Endodermal cell (in vitro differentiated cells): ENCODE data around the gene ARHGAP8. TPM values are rescaled to one million over a fixed set of nuclear protein-coding genes. Genes with fewer than 3 reads are reported as not detected.

Source experiments
- DNase-seq: peaks from one replicate; pipeline ENCODE4 v3.0.0-alpha.2; 2017
- H3K27ac ChIP-seq: 2 replicates; pipeline ENCODE4 v1.5.1; 2013; ENCODE audit warnings: mild to moderate bottlenecking, low read depth, low read length, moderate library complexity
- H3K27me3 ChIP-seq: 2 replicates; pipeline ENCODE4 v1.6.1; 2013; ENCODE audit warnings: mild to moderate bottlenecking, low read length, moderate library complexity; ENCODE audit not compliant: insufficient read depth, control insufficient read depth, poor library complexity, severe bottlenecking
- H3K36me3 ChIP-seq: 2 replicates; pipeline ENCODE4 v1.7.0; 2013; ENCODE audit warnings: mild to moderate bottlenecking, low read length, moderate library complexity; ENCODE audit not compliant: control insufficient read depth, insufficient read depth
- H3K4me1 ChIP-seq: one replicate; pipeline ENCODE4 v1.7.0; 2013; ENCODE audit warnings: low read length; ENCODE audit not compliant: control insufficient read depth, insufficient read depth
- H3K4me3 ChIP-seq: 2 replicates; pipeline ENCODE4 v1.5.1; 2013; ENCODE audit warnings: mild to moderate bottlenecking, low read length, moderate library complexity
- H3K9ac ChIP-seq: 2 replicates; pipeline ENCODE4 v1.6.1; 2013; ENCODE audit warnings: mild to moderate bottlenecking, low read length, moderate library complexity; ENCODE audit not compliant: poor library complexity, severe bottlenecking; ENCODE audit errors: extremely low read depth
- H3K9me3 ChIP-seq: 2 replicates; pipeline ENCODE4 v1.6.1; 2013; ENCODE audit warnings: mild to moderate bottlenecking, low read length, moderate library complexity; ENCODE audit not compliant: control insufficient read depth
- H3K27ac Mint-ChIP-seq: 2 replicates; pipeline ENCODE4 v1.8.0; 2020; ENCODE audit warnings: mixed read lengths
- H3K27me3 Mint-ChIP-seq: 2 replicates; pipeline ENCODE4 v1.8.0; 2021; ENCODE audit warnings: mild to moderate bottlenecking, mixed read lengths; ENCODE audit not compliant: insufficient read depth
- H3K36me3 Mint-ChIP-seq: 2 replicates; pipeline ENCODE4 v1.8.0; 2020; ENCODE audit warnings: low read depth, mixed read lengths
- H3K4me1 Mint-ChIP-seq: 2 replicates; pipeline ENCODE4 v1.8.0; 2020; ENCODE audit warnings: mixed read lengths
- H3K4me3 Mint-ChIP-seq: 2 replicates; pipeline ENCODE4 v1.8.0; 2020; ENCODE audit warnings: mild to moderate bottlenecking, moderate library complexity, mixed read lengths
- H3K9me3 Mint-ChIP-seq: 2 replicates; pipeline ENCODE4 v1.8.0; 2020; ENCODE audit warnings: mild to moderate bottlenecking, mixed read lengths
- WGBS, 2 experiments: methylation state at CpG; one replicate each; pipeline versions ENCODE4 v1.1.5 to v1.1.7; 2013; ENCODE audit warnings: missing lambda C conversion rate in 2 of 2, mixed read lengths in 1 of 2; ENCODE audit not compliant: insufficient coverage in 1 of 2, insufficient read length in 1 of 2; 5-methylcytosine and 5-hydroxymethylcytosine counted together
- long read RNA-seq, 4 experiments: library from polyadenylated mRNA in 2 of 4; library from RNA in 1 of 4; library from capped mRNA in 1 of 4; stranded (forward) in 3 of 4; unstranded in 1 of 4; transcript quantifications; one replicate each; pipeline ENCODE4 v2.0.0, GENCODE V29; 2020 to 2021; ENCODE audit warnings: inconsistent platforms in 1 of 4
- polyA plus RNA-seq, 2 experiments: library from polyadenylated mRNA; stranded (reverse); fragments of 50-300 nt; gene quantifications; one replicate each; pipeline ENCODE4 v1.2.3, GENCODE V29; 2013
- total RNA-seq, 2 donors: library from RNA; stranded (reverse); fragmentation: NEBNext Ultra II Directional in 1 of 2; extraction: Animal tissue kit (Norgen Biotek cat#: 25700) in 1 of 2; gene quantifications; 2 replicates in 1 of 2; 3 replicates in 1 of 2; pipeline ENCODE4 v1.2.1, GENCODE V29; 2021
- TF ChIP-seq, protein P1 (sequence below): fragments of 200-600 bp; sonication (generic); conservative IDR thresholded peaks from 2 replicates; pipeline ENCODE4 v1.5.0; 2021; ENCODE audit warnings: antibody characterized with exemption, mild to moderate bottlenecking

The ARHGAP8 gene
- 10 to 100 TPM; 45.2 to 51.3 TPM for total RNA-seq
- 9.3 TPM for polyA plus RNA-seq (2013, experiment 1 of 2)
- polyA plus RNA-seq (2013, experiment 2 of 2) = 4.3 TPM
- long read RNA-seq, experiment 1, partial matches to known transcripts = 4 of 9 reads
- long read RNA-seq, experiment 1, other reads (novel, unspliced or antisense) = 2 of 9 reads
- long read RNA-seq, experiment 2, transcript ARHGAP8-202 (12 exons, 1,584 nt) = major isoform, 14 of 43 reads
- long read RNA-seq, experiment 2, partial matches to known transcripts = 4 of 43 reads
- long read RNA-seq, experiment 2, other reads (novel, unspliced or antisense) = 19 of 43 reads
- long read RNA-seq, experiment 3, transcript ARHGAP8-202 (12 exons, 1,584 nt) = major isoform, 70 of 160 reads
- long read RNA-seq, experiment 3, transcript ARHGAP8-208 (10 exons, 2,905 nt) = minor isoform, 8 of 160 reads
- long read RNA-seq, experiment 3, partial matches to known transcripts = 54 of 160 reads
- long read RNA-seq, experiment 3, other reads (novel, unspliced or antisense) = 22 of 160 reads
- long read RNA-seq, experiment 4, transcript ARHGAP8-202 (12 exons, 1,584 nt) = major isoform, 39 of 60 reads
- long read RNA-seq, experiment 4, partial matches to known transcripts = 16 of 60 reads
- long read RNA-seq, experiment 4, other reads (novel, unspliced or antisense) = 3 of 60 reads

GRCh38 chr22:44752285-44753188, at the start of gene ARHGAP8:
TSS of gene ARHGAP8 (plus strand) at chr22:44752575. CDS start at chr22:44786528, 33,953 bp downstream.
- peak within 1 kb of the TSS; percentile 70 for H3K27ac Mint-ChIP-seq
- peaks cover 13% of the 10 kb centered on the region for H3K27me3 ChIP-seq
- peaks cover 6% of the 10 kb centered on the region for H3K9me3 Mint-ChIP-seq
- H3K27me3 Mint-ChIP-seq = no peaks in the 10 kb centered on the region
- H3K36me3 Mint-ChIP-seq = peaks cover 7% of the 10 kb centered on the region
- TF ChIP-seq, protein P1, sequence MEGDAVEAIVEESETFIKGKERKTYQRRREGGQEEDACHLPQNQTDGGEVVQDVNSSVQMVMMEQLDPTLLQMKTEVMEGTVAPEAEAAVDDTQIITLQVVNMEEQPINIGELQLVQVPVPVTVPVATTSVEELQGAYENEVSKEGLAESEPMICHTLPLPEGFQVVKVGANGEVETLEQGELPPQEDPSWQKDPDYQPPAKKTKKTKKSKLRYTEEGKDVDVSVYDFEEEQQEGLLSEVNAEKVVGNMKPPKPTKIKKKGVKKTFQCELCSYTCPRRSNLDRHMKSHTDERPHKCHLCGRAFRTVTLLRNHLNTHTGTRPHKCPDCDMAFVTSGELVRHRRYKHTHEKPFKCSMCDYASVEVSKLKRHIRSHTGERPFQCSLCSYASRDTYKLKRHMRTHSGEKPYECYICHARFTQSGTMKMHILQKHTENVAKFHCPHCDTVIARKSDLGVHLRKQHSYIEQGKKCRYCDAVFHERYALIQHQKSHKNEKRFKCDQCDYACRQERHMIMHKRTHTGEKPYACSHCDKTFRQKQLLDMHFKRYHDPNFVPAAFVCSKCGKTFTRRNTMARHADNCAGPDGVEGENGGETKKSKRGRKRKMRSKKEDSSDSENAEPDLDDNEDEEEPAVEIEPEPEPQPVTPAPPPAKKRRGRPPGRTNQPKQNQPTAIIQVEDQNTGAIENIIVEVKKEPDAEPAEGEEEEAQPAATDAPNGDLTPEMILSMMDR = no peak
- WGBS, 2 experiments = 1 to 3% methylated on average over 16 to 77 of the region's 78 CpGs
- H3K9ac ChIP-seq = peak within 1 kb of the TSS; percentile 51
- no peaks in the 10 kb centered on the region for H3K9me3 ChIP-seq
- DNase-seq = peak; percentile 93
- H3K36me3 ChIP-seq = no peaks in the 10 kb centered on the region
- H3K4me3 Mint-ChIP-seq = peak within 1 kb of the TSS; percentile 76
- peaks cover 23% of the 10 kb centered on the region for H3K4me1 Mint-ChIP-seq
- peak within 1 kb of the TSS; percentile 81 for H3K4me3 ChIP-seq
- H3K27ac ChIP-seq = no peak within 1 kb of the TSS
- H3K4me1 ChIP-seq = peaks cover 5% of the 10 kb centered on the region

- Histone ChIP-seq H3K27me3 (peaks cover 21% of the 10 kb centered on the region), H3K27ac (no peak overlapping the region), H3K36me3 (peaks cover 4% of the 10 kb centered on the region), H3K4me1 (peaks cover 16% of the 10 kb centered on the region), H3K9ac (no peak overlapping the region), H3K4me3 (peak overlapping the region; percentile 77), H3K9me3 (no peaks in the 10 kb centered on the region)
- DNase-seq = no peak
- Mint-ChIP-seq H3K36me3 (peaks cover 4% of the 10 kb centered on the region), H3K27me3 (peaks cover 33% of the 10 kb centered on the region), H3K4me3 (peak overlapping the region; percentile 70), H3K4me1 (peaks cover 24% of the 10 kb centered on the region), H3K9me3 (no peaks in the 10 kb centered on the region), H3K27ac (peak overlapping the region; percentile 13)
- 52 to 59% methylated on average over 18 to 23 of the region's 23 CpGs for WGBS, 2 experiments
- TF ChIP-seq, protein P1 = no peak
Observed at GRCh38 chr22:44703255-44703870, 49.0 kb upstream of the ARHGAP8 start.
